ENCODE data around the gene AHCYL1.

Gene AHCYL1

GRCh38 chr1:109977225-109977624 is 7.3 kb upstream of the AHCYL1 start:
- no peak for DNase-seq

- no peak for DNase-seq
These were observed 6.7 kb upstream of the AHCYL1 start for GRCh38 chr1:109977657-109978378.

- DNase-seq: no peak
These were observed 5.6 kb upstream of the AHCYL1 start for GRCh38 chr1:109978761-109979488.

GRCh38 chr1:109979489-109980091 is 5.0 kb upstream of the AHCYL1 start:
- DNase-seq: no peak

GRCh38 chr1:109980324-109981003 is 4.1 kb upstream of the AHCYL1 start:
- no peak for DNase-seq

- DNase-seq: no peak
These were observed 3.6 kb upstream of the AHCYL1 start for GRCh38 chr1:109981004-109981335.

GRCh38 chr1:109983380-109984189 is 980 bp upstream of the AHCYL1 start:
- no peak for DNase-seq

- DNase-seq: no peak
These were observed 442 bp upstream of the AHCYL1 start for GRCh38 chr1:109984190-109984455.

GRCh38 chr1:109985247-109986053 is 885 bp downstream of the AHCYL1 start:
- no peak for DNase-seq

GRCh38 chr1:109986054-109986444 is 1.5 kb downstream of the AHCYL1 start:
- no peak for DNase-seq

GRCh38 chr1:109988349-109988914 is 3.9 kb downstream of the AHCYL1 start:
- no peak for DNase-seq

GRCh38 chr1:109989506-109990301 is 5.1 kb downstream of the AHCYL1 start:
- no peak for DNase-seq

GRCh38 chr1:109990302-109990653 is 5.7 kb downstream of the AHCYL1 start:
- no peak for DNase-seq

GRCh38 chr1:109991400-109991925 is 6.9 kb downstream of the AHCYL1 start:
- DNase-seq: no peak

GRCh38 chr1:109993885-109994284 is 9.3 kb downstream of the AHCYL1 start:
- no peak for DNase-seq

- DNase-seq: no peak
These were observed 10.1 kb downstream of the AHCYL1 start for GRCh38 chr1:109994654-109995053.

GRCh38 chr1:109995536-109995935 is 11.0 kb downstream of the AHCYL1 start:
- no peak for DNase-seq

- DNase-seq: no peak
These were observed 11.9 kb downstream of the AHCYL1 start for GRCh38 chr1:109996476-109996875.

GRCh38 chr1:109997204-109997866 is 12.8 kb downstream of the AHCYL1 start:
- no peak for DNase-seq

GRCh38 chr1:109997867-109998229 is 13.3 kb downstream of the AHCYL1 start:
- no peak for DNase-seq

All from NCI-H187 (cell line).